Left renal cortex interstitium (tissue), 4 donors: ENCODE measurements around the gene BACH2. TPM values are rescaled to one million over a fixed set of nuclear protein-coding genes. Genes with fewer than 3 reads are reported as not detected.
"Not testable (repeated sequence)": the region's sequence is repeated elsewhere in the genome, so short reads cannot be mapped to it uniquely, and the experiment has no call there.

Experiments used
- DNase-seq, 4 donors: peaks; one replicate each; pipeline ENCODE4 v3.0.0-alpha.2; 2013; ENCODE audit warnings: low read depth in 4 of 4, low spot score in 2 of 4, missing footprints in 1 of 4
- polyA plus RNA-seq, 4 donors: library from polyadenylated mRNA; unstranded; fragments of 120-200 nt; gene quantifications; one replicate each; pipeline ENCODE4 v1.2.1, GENCODE V29; 2013; ENCODE audit not compliant: insufficient read length in 4 of 4

BACH2 gene
- polyA plus RNA-seq, 4 donors, result 9.1 to 9.9 (median 9.5) TPM

DNA sequence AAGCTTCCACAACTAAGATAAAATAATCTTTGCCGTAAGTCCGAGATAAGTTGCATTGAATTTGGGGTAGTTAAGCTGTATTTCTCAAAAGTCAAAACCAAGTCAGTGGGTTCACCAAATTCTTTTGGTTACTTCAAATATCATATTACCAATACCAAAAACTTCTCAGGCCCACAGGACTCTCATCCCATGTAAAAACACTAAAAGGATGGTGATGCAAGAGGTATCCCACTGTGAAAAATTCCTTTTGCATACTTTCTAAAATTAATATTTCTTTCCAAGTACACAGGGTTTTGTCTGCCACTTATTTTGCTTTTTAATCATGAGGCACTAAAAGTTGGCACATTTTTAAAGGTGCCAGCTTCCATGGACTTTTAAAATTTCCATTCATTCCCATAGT lies 251.1 kb downstream of the BACH2 start:
- DNase-seq, result no peak

DNA sequence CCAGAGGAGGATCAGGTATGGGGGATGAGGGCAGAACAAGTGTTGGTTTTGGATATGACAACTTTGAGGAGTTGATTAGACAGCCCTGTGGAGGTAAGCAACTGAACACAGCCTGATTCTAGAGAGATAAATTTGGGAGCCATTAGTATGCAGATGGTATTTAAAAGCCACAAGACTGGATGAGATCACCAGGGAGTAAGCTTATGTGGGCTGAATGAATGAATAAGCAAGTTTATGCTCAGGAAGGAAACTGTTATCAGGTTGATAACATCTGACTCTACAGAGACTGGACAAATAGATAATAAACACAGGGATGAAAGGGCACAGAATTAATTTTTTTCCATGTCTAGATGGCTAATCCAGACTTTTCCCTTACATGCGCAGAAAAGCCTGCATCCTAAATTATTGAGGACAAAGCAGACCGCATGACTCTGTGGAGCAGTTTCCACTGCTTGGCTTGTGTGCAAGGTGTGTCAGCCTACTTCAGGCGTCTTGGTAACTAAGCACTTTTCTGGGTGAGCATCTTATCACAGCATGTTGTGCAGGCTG lies 251.7 kb downstream of the BACH2 start:
- DNase-seq, result no peak

DNA sequence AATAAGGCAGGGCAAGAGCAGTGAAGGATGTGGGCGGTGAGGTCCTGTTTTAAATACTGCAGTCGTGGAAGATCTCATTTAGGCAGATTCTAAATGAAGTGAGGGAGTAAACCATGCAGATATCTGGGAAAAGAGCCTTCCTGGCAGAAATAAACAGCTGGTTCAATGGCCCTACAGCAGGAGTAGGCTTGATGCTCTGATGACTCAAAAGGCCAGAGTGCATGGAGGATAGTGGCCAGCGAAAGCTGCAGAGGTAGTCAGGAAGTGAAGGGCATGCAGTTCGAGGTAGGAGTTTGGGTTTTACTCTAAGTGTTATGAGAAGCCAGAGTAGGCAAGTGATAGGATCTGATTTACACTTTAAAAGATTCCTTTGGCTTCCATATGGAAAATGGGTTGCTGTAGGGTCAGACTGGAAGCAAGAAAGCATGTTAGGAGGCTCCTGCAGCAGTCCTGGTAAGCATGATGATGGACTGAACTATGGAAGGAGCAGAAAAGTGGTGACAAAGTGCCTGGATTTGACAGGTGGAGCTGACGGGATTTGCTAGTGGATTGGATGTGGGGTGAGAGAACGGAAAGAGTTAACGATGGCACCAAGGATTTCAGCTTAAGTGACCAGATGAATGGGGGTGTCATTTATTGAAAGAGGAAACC lies 252.3 kb downstream of the BACH2 start:
- no peak for DNase-seq

DNA sequence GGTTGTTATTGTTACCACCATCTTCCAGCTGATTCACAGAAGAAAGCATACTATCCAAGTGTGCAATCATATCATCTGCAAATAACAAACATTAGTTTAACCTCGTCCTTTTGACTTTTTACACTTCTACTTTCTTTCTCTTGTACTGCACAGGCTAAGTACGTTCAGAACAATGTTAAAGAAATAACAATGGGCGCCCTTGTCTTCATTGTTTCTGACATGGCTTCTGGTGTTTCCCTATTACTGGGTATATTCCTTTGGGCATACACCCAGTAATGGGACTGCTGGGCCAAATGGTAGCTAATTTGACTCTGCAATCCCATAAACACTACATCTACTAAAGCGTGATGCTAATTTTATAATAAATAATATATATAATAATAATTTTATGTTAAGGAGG lies 255.7 kb downstream of the BACH2 start:
- DNase-seq, result no peak

DNA sequence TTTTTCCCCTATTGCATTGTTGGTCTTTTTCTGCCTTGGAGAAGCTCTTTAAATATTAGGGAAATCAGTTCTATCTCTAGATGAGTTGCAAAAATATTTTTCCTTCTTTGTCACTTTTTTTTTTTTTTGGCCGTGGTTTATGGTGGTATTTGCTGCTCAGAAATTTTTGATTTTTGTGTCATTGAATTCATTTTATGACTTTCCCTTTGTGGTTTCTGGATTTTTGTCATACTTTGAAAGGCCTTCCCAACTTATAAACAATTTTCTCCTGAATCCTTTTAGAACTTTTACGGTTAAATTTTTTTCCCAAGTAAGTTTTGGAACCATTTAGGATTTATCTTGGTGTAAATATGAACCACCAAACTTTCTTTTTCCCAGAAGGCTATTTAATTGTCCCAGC lies 256.7 kb downstream of the BACH2 start:
- no peak for DNase-seq

DNA sequence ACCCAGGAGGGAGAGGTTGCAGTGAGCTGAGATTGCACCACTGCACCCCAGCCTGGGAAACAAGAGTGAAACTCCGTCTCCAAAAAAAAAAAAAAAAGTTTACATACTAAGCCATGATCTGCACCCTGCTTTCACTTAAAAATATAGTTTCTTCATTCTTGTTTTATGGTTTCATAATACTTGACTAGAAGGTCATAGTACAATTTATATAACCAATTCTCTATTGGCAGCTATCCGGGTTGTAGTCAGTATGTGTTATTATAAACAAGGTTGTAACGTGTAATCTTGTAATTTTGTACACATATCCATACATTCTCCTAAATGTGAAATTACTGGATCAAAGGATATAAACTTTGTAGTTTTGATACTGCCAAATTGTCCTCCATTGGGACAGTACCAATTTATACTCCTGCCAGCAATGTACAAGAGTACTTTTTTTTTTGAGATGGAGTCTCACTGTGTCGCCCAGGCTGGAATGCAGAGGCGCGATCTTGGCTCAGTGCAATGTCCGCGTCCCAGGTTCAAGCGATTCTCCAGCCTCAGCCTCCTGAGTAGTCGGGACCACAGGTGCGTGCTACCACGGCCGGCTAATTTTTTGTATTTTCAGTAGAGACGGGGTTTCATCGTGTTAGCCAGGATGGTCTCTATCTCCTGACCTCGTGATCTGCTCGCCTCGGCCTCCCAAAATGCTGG lies 257.5 kb downstream of the BACH2 start:
- DNase-seq, result no peak

DNA sequence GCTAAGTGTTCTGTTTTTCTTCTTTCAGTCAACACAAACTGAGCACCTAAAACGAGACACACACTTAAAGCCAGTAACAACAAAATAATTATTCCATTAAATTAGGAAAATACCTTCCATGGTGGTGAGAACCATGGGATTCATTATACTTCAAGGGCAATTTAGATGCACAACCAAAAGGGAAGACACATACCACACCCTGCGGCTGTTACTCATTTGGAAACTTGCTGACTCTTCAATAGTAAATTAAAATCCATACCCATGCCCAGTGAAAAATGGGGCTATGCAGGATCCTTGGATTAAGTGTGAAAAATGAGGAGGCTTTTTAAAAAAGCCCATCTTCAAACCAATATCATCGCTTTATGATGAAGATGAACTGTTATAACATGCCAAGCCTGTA lies 259.7 kb downstream of the BACH2 start:
- no peak for DNase-seq

DNA sequence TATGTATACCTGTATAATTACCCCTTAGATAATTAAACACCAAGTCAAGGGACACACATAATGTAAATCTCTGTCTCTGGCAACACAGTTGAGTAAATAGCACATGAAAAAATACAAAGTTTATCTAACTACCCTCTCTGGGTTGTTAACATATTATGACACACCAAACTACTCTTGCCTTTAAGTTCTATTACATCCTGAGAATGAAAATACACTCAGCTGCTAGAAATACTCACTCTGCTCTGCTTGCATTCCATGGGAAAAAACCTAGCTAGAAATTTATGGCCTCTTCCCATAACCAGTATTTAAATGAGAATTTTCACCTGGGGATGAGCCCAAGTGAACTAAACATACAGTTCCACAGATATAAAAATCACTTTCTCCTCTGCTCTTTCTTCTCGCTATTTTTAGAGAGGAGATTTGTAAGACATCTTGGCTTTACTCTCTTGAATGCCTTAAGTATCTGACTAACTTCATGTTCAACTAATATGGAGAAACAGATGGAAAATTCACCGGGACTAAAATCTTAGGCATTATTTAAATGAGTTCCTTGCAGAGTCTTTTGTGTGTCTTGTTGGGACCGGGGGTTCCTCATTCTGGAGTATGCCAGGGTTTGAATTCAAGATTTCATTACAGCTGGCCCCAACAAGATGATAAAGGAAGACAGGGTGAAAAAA lies 261.5 kb downstream of the BACH2 start:
- DNase-seq, result no peak

DNA sequence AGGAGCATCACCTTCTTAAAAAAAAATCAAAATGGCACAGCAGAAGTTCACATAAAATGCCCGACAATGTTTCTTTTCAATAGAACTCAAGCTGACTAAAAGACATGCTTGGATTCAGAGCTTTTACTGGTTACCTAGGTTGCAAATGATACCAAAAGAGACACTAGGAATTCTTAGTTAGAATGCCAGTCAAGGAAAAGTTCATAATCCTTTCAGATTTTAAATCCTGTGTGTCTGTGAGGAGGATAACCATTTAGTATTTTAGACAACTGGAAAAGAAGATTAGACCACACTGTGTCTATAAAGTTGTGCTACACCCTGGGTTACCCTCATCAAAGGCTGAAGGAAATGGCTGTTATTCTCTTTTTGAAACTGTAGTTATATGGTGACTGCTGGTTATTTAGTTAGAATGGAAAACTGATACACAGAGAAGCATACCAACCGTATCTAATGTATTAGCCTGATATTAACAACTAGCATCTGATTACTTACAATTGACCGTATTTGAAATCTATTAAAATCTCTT lies 262.8 kb downstream of the BACH2 start:
- DNase-seq, result no peak

DNA sequence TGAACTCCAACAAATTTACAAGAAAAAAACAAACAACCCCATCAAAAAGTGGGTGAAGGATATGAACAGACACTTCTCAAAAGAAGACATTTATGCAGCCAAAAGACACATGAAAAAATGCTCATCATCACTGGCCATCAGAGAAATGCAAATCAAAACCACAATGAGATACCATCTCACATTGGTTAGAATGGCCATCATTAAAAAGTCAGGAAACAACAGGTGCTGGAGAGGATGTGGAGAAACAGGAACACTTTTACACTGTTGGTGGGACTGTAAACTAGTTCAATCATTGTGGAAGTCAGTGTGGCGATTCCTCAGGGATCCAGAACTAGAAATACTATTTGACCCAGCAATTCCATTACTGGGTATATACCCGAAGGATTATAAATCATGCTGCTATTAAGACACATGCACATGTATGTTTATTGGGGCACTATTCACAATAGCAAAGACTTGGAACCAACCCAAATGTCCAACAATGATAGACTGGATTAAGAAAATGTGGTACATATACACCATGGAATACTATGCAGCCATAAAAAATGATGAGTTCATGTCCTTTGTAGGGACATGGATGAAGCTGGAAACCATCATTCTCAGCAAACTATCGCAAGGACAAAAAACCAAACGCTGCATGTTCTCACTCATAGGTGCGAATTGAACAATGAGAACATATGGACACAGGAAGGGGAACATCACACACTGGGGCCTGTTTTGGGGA lies 264.0 kb downstream of the BACH2 start:
- DNase-seq, result not testable (repeated sequence)

DNA sequence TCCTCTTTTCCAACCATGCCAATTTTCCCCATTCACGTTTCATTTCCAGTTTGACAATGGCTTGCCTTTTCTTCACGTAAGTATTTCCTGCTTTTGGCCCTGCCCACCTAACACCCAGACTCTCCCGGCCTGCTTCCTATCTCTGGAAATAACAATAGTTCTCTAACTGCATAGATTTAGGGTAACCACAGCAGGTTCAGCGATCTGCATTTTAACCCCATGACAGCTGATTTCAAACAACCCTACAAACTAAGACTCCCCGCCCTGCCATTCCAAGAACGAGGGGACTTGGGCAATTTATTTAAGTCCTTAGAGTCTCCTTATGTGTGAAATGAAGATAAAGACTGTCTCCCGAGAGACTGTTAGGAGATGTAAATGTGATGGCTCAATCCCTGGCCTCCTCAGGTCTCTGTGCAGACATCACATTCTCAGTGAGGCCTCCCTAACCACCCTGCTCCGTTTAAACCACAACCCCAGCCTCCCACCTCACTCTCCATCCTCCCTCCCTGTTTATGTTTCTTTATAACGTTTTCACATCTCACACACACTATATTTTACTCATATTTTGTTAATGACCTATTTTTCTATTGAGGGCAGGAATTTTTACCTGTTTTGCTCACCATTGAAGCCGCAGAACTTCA lies 267.5 kb downstream of the BACH2 start:
- DNase-seq, result no peak

DNA sequence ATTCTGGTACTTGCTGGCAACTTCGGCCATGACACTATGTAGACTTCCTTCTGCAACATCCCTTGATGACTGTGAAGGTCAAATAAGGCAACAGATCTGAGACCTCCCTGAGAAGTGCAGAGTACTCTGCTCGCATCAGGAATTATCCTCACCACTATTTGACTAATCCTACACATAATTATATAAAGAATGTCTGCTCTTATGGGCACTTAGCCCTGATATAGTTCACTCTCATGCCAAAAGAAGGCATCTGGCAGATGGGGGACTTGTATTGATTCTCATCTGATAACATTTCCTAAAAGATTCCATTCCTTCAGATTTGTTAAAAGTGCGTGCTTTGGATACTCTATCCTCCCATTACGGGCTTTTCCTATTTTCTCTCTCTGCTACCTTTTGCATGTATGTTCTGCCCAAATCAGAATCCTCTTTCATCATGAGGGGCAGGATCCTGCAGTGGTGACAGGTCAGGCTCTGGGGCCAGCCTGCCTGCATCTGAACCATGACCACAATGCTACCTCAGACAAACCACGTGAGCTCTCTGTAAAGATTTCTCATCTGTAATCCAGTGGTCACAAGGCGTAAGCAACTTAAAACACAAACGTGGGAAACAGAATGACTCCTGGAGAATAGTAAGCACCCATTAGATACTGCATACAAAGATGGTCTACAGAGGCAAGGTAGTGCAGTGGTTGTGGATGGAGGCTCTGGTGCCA lies 268.4 kb downstream of the BACH2 start:
- no peak for DNase-seq

DNA sequence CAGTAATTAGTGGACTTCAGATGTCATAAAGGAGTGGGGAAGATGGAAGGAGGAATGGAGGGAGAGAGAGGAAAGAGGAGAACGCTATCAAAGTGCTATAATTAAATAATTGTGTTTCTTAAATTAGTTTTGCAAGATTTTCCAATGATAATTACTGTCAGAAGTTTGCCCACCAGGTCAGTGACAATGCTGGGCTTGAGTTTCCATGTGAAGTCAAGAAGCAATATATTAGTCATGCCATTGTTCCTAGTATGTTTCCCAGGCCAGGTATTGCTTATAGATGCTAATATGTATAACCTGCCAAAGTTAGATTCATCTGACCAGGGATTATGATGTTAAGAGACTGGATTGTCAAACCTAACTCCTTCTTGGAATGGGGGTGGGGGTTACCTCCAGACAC lies 270.4 kb downstream of the BACH2 start:
- DNase-seq, result no peak

DNA sequence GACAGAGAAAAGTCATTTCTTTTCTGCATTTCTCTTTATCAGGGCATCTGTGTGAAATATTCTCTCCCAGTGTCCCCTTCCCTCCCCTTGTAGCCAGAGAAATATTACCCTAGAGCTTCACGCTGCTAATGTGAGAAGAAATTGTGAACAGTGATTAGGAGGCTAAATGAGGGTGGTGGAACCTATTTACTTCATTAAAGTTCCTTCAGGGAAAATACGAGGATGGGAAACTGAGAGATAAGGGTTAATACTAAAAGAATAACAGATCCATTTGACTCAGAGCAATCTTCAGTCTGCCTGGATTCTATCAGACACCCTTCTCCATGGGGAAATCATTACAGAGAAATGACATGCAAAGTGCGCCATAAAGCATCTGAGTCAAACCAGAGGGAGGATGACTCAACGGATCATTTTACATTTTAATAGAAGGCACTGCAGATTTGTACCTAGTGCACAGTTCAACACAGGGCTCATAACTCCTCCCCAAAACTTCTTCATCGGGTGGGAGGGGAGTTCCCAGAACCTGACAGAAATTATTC lies 271.1 kb downstream of the BACH2 start:
- no peak for DNase-seq

DNA sequence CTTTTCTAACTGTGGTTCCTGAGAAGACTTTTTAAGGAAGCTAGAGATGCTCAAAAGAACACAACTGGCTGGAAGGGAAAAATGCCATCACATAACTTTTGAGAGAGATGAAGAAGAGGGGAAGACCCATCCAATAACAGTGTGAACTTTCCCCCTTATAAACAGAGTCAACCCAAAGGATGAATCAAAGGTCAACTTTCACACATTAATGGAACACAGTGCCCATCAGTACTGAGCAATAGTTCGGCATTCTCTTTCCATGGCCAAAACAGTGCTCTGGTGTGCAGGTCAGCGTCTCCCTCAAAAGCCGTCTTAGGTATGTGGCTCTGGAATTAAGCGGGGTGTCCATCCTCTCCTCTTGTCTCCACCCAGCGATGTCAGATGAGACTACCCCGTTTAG lies 272.0 kb downstream of the BACH2 start:
- no peak for DNase-seq

DNA sequence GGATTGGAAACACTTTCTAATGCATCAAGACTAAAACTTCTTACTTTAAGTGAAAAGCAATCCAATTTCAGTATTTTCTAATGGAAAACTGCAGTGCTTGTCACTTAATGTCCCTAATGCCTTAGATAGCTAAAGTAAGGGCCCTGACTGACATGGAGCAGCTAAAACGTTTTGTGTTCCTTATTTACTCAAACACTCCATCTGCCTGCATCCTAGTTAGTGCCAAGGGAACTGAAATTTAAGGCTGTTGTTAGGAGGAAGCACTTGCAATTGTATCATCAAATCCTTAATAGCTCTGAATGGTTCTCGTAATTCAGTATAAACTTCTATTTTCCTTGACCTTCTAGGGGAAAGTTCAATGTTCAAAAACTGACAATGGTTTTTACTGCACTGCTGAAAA lies 274.9 kb downstream of the BACH2 start:
- DNase-seq, result no peak

DNA sequence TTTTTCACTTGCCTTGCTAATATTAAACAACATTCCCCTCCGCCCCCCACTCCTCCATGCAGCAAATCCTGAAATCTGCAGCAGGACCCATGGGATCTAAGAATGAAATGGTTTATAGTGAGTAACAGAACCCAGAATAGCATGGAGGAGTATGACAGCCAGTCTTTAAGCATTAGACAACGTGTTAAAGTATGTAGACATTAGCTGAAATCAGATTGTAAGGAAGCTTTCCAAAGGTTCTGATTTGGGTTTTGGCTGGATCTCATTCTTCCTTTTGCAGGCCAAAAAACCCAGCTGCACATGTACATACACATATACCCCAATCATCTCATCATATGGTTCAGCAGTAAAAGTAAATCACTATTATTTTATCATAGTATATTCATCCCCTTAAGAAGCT lies 275.9 kb downstream of the BACH2 start:
- DNase-seq, result no peak

DNA sequence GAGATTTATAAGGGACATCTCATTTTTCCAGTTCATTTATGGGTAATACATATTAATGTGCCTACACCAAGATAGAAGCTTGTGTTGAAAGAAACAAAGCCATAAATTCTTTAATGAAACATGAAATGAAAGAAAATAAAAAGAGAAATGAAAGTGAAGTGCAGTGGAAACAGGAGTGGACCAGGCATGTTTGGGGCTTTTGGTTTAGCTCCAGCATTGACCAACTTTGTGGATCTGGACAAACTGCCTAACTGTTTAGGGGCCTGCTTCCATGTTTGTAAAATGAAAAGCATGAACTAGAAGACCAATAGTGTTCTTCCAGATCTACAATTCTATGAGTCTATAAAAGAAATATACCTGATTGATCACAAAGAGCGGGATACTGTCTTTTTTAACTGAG lies 277.4 kb downstream of the BACH2 start:
- no peak for DNase-seq

DNA sequence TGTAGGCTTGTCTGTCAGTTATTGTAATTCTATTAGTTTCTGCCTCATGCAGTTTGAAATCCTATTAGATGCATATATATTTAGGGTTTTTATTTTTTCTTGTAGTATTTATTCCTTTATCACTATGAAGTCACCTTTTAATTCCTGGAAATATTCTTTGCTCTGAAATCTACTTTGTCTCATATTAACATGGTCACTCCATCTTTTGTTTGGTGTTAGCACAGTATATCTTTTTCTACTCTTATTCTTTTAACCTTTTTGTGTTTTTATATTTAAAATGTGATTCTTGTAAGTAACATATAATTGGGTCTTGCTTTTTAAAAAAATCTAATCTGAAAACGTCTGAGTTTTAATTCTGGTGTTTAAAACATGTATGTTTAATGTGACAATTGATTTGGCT lies 280.8 kb downstream of the BACH2 start:
- DNase-seq, result no peak
